Tibial nerve (tissue), 4 donors: ENCODE results near the gene PEX13.

ENCODE experiments used
- EP300 ChIP-seq, 2 donors: sonication (generic); formaldehyde crosslinking; IDR thresholded peaks; one replicate each; pipeline ENCODE4 v1.6.1; 2017; ENCODE audit warnings: antibody characterized with exemption in 2 of 2, mild to moderate bottlenecking in 1 of 2
- POLR2A ChIP-seq, 2 donors: fragments of 450-650 bp; IDR thresholded peaks; one replicate each; pipeline ENCODE4 v1.6.1; 2017; ENCODE audit warnings: antibody characterized with exemption in 2 of 2, mild to moderate bottlenecking in 2 of 2, moderate library complexity in 2 of 2
- TF ChIP-seq, protein P1 (sequence below), 5 experiments: fragments of 200-600 bp in 3 of 5; fragments of 450-650 bp in 2 of 5; sonication (generic) in 3 of 5; IDR thresholded peaks; one replicate each; pipeline ENCODE4 v1.5.1; 2016 to 2019; ENCODE audit warnings: antibody characterized with exemption in 5 of 5, mild to moderate bottlenecking in 3 of 5, moderate library complexity in 2 of 5

DNA sequence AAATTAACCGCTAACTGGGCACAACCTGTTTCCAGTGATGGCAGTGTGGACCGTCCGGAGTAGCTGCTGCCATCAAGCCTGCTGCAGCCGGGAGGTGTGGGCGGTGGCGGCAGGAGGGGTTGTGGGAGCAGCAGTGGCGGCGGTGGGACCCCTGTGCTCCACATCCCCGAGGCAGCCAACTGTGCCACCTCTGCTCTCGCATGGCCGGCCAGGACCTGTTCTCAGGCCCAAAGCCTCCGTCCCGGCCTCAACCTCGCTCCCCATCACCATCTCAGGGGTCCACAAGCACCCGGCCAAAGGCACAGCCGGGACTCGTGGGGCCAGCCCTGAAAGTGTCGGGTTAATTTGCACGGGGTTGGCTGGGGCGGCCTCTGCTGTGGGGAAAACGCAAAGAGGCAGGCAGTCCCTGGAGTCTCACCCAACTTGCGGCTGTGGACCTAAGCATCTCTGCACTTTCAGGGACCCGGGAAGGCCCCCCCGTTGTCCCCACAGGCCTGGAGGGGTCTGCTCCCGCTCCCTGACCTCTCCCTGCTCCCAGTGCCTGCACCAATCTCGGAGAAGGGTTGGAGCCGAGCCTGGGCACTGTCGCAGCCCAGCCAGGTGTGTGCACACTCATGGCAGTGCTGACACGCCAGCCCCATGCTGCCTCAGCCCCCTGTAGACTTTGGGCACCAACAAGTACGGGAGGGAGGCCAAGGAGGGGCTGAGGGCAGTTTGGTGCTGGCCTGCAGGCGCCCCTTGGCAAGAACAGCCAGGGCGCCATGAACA lies 44.4 kb upstream of the PEX13 start:
- TF ChIP-seq, protein P1, sequence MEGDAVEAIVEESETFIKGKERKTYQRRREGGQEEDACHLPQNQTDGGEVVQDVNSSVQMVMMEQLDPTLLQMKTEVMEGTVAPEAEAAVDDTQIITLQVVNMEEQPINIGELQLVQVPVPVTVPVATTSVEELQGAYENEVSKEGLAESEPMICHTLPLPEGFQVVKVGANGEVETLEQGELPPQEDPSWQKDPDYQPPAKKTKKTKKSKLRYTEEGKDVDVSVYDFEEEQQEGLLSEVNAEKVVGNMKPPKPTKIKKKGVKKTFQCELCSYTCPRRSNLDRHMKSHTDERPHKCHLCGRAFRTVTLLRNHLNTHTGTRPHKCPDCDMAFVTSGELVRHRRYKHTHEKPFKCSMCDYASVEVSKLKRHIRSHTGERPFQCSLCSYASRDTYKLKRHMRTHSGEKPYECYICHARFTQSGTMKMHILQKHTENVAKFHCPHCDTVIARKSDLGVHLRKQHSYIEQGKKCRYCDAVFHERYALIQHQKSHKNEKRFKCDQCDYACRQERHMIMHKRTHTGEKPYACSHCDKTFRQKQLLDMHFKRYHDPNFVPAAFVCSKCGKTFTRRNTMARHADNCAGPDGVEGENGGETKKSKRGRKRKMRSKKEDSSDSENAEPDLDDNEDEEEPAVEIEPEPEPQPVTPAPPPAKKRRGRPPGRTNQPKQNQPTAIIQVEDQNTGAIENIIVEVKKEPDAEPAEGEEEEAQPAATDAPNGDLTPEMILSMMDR (IDR thresholded peaks at IDR 0.05), result no peak
- TF ChIP-seq EP300 (IDR thresholded peaks at IDR 0.05), result no peak
- no peak for TF ChIP-seq POLR2A (IDR thresholded peaks at IDR 0.05)
